Measurements from ENCODE around the gene FOSB.

FOSB gene

DNA sequence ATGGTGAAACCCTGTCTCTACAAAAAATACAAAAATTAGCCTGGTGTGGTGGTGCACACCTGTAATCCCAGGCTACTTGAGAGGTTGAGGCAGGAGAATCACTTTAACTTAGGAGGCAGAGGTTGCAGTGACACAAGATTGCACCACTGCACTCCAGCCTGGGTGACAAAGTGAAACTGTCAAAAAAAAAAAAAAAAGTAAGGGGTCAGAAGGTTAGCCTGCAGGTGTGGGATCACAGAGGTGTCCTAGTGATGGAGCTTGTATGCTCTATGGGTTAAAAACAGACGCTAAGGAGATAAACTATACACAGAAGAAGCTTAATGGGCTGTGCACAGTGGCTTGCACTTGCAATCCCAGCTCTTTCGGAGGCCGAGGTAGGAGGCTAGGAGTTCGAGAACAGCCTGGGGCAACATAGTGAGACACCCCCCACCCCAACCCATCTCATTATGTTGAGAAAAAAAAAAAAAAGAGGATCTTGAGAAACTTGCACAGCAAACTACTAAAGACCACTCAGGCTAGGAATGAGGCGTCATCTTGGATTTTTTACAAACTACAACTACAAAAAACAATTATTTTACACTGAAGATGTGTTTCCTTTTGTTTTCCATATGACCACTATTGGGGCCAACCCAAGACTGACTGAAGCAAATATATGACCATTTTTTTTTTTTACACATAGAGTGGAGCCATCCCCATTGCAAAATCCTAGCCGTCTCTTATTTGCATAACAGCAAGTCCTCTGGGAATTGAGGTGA lies 7.9 kb downstream of the FOSB start:
- no peak overlapping the region for H3K4me3 ChIP-seq (ENCODE audit: low read depth, low read length)
- TF ChIP-seq, protein P1, sequence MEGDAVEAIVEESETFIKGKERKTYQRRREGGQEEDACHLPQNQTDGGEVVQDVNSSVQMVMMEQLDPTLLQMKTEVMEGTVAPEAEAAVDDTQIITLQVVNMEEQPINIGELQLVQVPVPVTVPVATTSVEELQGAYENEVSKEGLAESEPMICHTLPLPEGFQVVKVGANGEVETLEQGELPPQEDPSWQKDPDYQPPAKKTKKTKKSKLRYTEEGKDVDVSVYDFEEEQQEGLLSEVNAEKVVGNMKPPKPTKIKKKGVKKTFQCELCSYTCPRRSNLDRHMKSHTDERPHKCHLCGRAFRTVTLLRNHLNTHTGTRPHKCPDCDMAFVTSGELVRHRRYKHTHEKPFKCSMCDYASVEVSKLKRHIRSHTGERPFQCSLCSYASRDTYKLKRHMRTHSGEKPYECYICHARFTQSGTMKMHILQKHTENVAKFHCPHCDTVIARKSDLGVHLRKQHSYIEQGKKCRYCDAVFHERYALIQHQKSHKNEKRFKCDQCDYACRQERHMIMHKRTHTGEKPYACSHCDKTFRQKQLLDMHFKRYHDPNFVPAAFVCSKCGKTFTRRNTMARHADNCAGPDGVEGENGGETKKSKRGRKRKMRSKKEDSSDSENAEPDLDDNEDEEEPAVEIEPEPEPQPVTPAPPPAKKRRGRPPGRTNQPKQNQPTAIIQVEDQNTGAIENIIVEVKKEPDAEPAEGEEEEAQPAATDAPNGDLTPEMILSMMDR (IDR thresholded peaks at IDR 0.05; ENCODE audit: low read depth, low read length, missing control alignments) = no peak
- no peak for DNase-seq (ENCODE audit: low read depth)

DNA sequence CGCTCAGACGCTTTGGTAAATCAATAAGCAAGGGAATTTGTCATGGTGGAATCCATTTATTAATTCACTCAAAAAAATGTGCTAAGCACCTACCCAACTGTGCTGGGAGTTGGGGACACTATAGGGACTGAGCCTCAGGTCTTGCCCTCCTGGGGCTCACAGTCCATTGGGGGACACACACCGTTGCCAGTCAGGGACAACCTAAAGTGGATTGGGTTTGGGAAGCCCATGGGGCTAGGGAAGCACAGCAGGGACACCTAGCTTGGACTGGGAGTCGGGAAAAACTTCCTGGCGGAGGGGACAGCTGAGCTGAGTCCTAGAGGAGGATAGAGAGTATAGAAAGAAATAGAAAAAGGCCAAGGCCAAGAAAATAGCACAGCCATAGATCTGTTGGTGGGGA lies 8.5 kb downstream of the FOSB start:
- no peak for DNase-seq (ENCODE audit: low read depth)
- TF ChIP-seq, protein P1 (IDR thresholded peaks at IDR 0.05; ENCODE audit: low read depth, low read length, missing control alignments) = no peak
- no peak overlapping the region for H3K4me3 ChIP-seq (ENCODE audit: low read depth, low read length)

DNA sequence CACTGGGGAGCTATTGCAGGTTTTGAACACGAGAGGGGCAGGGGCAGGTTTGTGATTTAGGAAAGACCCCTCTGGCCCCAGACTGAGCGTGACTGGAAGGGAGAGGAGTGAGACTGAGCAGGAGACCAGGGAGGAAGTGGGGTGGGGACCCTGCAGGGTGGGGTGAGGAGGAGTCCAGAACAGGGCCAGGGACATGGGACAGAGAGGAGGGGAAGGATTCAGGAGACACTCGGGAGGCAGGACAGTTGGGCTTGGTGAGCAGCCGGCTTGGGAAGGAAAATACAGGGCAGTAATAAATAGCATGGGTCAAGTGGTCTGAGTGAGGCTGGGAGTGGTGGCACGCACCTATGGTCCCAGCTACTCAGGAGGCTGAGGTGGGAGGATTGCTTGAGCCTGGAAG lies 9.4 kb downstream of the FOSB start:
- no peak overlapping the region for H3K4me3 ChIP-seq (ENCODE audit: low read depth, low read length)
- no peak for DNase-seq (ENCODE audit: low read depth)
- TF ChIP-seq, protein P1 (IDR thresholded peaks at IDR 0.05; ENCODE audit: low read depth, low read length, missing control alignments) = no peak

DNA sequence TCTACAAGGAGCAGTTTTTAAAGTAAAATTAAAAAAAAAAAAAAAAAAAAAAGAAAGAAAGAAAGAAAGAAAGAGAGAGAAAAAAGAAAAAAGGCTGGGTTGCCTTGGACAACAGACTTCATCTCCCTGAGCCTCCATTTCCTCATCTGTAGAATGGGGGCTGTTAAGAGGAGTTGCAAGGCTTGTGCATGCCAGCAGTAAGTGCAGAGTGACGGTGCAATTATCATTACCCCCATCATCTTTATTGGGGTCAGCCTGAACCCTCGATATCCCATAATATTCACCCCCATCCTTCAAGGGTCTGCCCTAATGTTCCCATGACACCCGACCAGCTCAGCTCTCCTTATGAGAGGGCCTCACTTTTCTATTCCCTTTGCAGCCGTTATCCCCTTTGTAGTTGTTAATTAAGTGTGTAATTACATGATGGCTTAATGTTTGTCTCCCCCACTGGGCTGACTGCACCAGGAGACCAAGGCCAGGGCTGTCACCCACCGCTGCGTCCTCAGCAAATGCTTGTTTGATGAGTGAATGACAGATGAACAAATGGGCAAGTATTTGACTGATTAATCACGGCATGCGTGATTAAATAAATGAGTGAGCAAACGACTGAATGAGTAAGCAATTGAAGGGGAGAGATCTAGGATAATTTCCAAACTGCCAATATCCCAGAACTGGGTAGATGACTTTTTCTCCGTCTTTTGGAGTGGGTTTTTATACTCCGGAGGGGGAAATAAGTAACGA lies 10.1 kb downstream of the FOSB start:
- TF ChIP-seq, protein P1 (IDR thresholded peaks at IDR 0.05; ENCODE audit: low read depth, low read length, missing control alignments) = no peak
- peak overlapping the region; percentile 60 for H3K4me3 ChIP-seq (ENCODE audit: low read depth, low read length)
- no peak for DNase-seq (ENCODE audit: low read depth)

DNA sequence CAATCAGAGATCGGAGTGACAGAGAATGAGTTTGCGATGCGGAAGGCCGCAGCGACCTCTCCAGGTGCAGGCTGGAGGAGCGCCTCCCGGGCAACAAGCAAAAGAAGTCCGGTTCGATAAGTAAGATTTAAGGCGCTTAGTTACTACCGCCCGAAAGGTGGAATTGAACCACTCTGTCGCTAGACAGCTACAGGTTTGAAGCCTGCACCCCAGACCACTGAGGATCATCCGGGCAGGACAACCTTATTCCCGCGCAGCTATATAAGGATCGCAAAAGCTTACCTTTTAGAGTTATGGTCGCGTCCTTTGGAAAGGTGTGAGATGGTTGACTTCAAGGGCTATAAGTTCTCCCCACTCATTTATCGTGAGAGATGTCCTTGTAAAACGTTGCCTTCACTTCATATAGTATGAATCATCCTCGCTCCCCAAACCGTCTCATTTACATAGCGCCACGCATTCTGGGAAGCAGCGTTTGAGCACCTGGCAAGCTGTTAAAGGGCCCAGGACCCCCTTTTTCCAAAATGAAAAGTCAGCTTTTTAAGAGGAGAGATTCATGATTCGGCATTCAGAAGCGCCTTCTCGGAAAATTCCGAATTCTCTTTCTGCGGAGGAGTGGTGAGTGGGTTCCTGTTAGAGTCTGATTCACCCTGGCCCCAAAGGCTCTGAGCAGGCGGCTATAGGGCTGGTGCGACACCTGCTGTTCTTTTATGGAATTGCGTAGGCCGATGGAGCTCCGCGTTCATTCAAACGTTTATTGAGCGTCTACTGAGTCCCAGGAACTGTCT lies 10.8 kb downstream of the FOSB start:
- TF ChIP-seq, protein P1 (IDR thresholded peaks at IDR 0.05; ENCODE audit: low read depth, low read length, missing control alignments) = peak; percentile 96
- peak; percentile 95 for DNase-seq (ENCODE audit: low read depth)
- peak overlapping the region; percentile 60 for H3K4me3 ChIP-seq (ENCODE audit: low read depth, low read length)

DNA sequence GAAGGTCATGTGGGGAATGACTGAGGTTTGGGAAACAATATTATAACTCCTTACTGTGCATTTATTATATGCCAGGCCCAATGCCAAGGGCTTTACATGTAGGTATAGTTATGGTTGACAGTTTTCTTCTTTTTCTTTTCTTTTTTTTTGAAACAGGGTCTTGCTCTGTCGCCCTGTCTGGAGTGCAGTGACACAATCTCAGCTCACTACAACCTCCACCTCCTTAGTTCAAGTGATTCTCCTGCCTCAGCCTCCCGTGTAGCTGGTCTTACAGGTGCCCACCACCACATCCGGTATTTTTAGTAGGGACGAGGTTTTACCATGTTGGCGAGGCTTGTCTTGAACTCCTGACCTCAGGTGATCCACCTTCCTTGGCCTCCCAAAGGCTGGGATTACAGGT lies 15.2 kb downstream of the FOSB start:
- TF ChIP-seq, protein P1 (IDR thresholded peaks at IDR 0.05; ENCODE audit: low read depth, low read length, missing control alignments) = no peak
- no peak overlapping the region for H3K4me3 ChIP-seq (ENCODE audit: low read depth, low read length)
- DNase-seq (ENCODE audit: low read depth) = no peak

All from GM12864 (cell line).